Mesendoderm (in vitro differentiated cells): Measurements from ENCODE around the gene CLEC2B.

Experiments
- DNase-seq: peaks from one replicate; pipeline ENCODE4 v3.0.0; 2013
- H2AK5ac ChIP-seq: 2 replicates; pipeline ENCODE4 v1.6.1; 2013; ENCODE audit warnings: low read length, inconsistent platforms
- H2BK120ac ChIP-seq: 2 replicates; pipeline ENCODE4 v1.6.1; 2013; ENCODE audit warnings: low read depth, mild to moderate bottlenecking, low read length, moderate library complexity, mixed read lengths
- H2BK15ac ChIP-seq: replicated peaks from 2 replicates; pipeline ENCODE4 v1.6.1; 2013; ENCODE audit warnings: low read depth, mild to moderate bottlenecking, moderate library complexity
- H2BK5ac ChIP-seq: 2 replicates; pipeline ENCODE4 v1.6.1; 2013; ENCODE audit warnings: low read length, inconsistent platforms
- H3K18ac ChIP-seq: 2 replicates; pipeline ENCODE4 v1.6.1; 2013; ENCODE audit warnings: mild to moderate bottlenecking, low read length, mixed read lengths
- H3K23ac ChIP-seq: one replicate; pipeline ENCODE4 v1.6.1; 2013; ENCODE audit warnings: low read length
- H3K27ac ChIP-seq: 2 replicates; pipeline ENCODE4 v1.5.1; 2013; ENCODE audit warnings: low read depth, mild to moderate bottlenecking, inconsistent platforms, low read length, moderate library complexity
- H3K27me3 ChIP-seq: 2 replicates; pipeline ENCODE4 v1.6.1; 2013; ENCODE audit warnings: low read length, control low read depth, mild to moderate bottlenecking, inconsistent platforms; ENCODE audit not compliant: insufficient read depth, poor library complexity
- H3K36me3 ChIP-seq: 2 replicates; pipeline ENCODE4 v1.6.1; 2013; ENCODE audit warnings: low read length, inconsistent platforms; ENCODE audit not compliant: control insufficient read depth, insufficient read depth
- H3K4ac ChIP-seq: one replicate; pipeline ENCODE4 v1.6.1; 2013; ENCODE audit warnings: low read depth, mild to moderate bottlenecking, low read length, moderate library complexity
- H3K4me1 ChIP-seq: 2 replicates; pipeline ENCODE4 v1.6.1; 2013; ENCODE audit warnings: low read depth, low read length, inconsistent platforms; ENCODE audit not compliant: control insufficient read depth
- H3K4me2 ChIP-seq: 2 replicates; pipeline ENCODE4 v1.6.1; 2013; ENCODE audit warnings: low read length
- H3K4me3 ChIP-seq: 2 replicates; pipeline ENCODE4 v1.5.1; 2013; ENCODE audit warnings: mild to moderate bottlenecking, low read length
- H3K56ac ChIP-seq: one replicate; pipeline ENCODE4 v1.6.1; 2013; ENCODE audit warnings: low read length
- H3K79me1 ChIP-seq: 2 replicates; pipeline ENCODE4 v1.6.1; 2013; ENCODE audit warnings: low read length, inconsistent platforms
- H3K79me2 ChIP-seq: 2 replicates; pipeline ENCODE4 v1.6.1; 2013; ENCODE audit warnings: mild to moderate bottlenecking, low read length; ENCODE audit not compliant: control insufficient read depth, insufficient read depth
- H3K9ac ChIP-seq: 2 replicates; pipeline ENCODE4 v1.6.1; 2013; ENCODE audit warnings: low read length, inconsistent platforms
- H4K5ac ChIP-seq: one replicate; pipeline ENCODE4 v1.6.1; 2013; ENCODE audit warnings: low read length
- H4K8ac ChIP-seq: one replicate; pipeline ENCODE4 v1.6.1; 2013; ENCODE audit warnings: low read depth, mild to moderate bottlenecking, control low read depth, low read length, moderate library complexity
- WGBS: extraction: QIAGEN DNeasy Blood & Tissue Kit; methylation state at CpG from one replicate; pipeline ENCODE4 v1.1.7; 2013; ENCODE audit warnings: low lambda C conversion rate, missing lambda C conversion rate; ENCODE audit not compliant: insufficient coverage; ENCODE audit errors: extremely low coverage; 5-methylcytosine and 5-hydroxymethylcytosine counted together

CLEC2B gene

GRCh38 chr12:9811621-9812020 is 57.5 kb downstream of the CLEC2B start:
- no peak overlapping the region for H4K8ac ChIP-seq
- H2BK120ac ChIP-seq, result no peak overlapping the region
- no peak overlapping the region for H2BK15ac ChIP-seq
- no peak overlapping the region for H3K4me2 ChIP-seq
- H3K79me2 ChIP-seq, result no peaks in the 10 kb centered on the region
- no peak overlapping the region for H3K4me3 ChIP-seq
- no peak overlapping the region for H3K4ac ChIP-seq
- H3K18ac ChIP-seq, result no peak overlapping the region
- H3K36me3 ChIP-seq, result no peaks in the 10 kb centered on the region
- H3K23ac ChIP-seq, result no peak overlapping the region
- no peaks in the 10 kb centered on the region for H3K79me1 ChIP-seq
- H3K27ac ChIP-seq, result no peak overlapping the region
- H3K9ac ChIP-seq, result no peak overlapping the region
- H4K5ac ChIP-seq, result no peak overlapping the region
- no peaks in the 10 kb centered on the region for H3K4me1 ChIP-seq
- no peak overlapping the region for H2BK5ac ChIP-seq
- H3K56ac ChIP-seq, result no peak overlapping the region
- WGBS, result no CpG with 5 or more reads among the region's 5 CpGs
- H3K27me3 ChIP-seq, result no peaks in the 10 kb centered on the region
- H2AK5ac ChIP-seq, result no peak overlapping the region
- no peak for DNase-seq

- Histone ChIP-seq H3K79me2 (no peaks in the 10 kb centered on the region), H3K79me1 (no peaks in the 10 kb centered on the region), H2BK15ac (no peak overlapping the region), H4K5ac (no peak overlapping the region), H3K18ac (no peak overlapping the region), H2AK5ac (no peak overlapping the region), H3K56ac (no peak overlapping the region), H3K4ac (no peak overlapping the region), H3K9ac (no peak overlapping the region), H3K36me3 (no peaks in the 10 kb centered on the region), H3K27me3 (no peaks in the 10 kb centered on the region), H2BK120ac (no peak overlapping the region), H4K8ac (no peak overlapping the region), H3K4me1 (no peaks in the 10 kb centered on the region), H3K27ac (no peak overlapping the region), H3K4me2 (no peak overlapping the region), H3K4me3 (no peak overlapping the region), H2BK5ac (no peak overlapping the region), H3K23ac (no peak overlapping the region)
- WGBS, result no CpG with 5 or more reads among the region's 2 CpGs
- no peak for DNase-seq
These were observed 58.5 kb downstream of the CLEC2B start for GRCh38 chr12:9810671-9811070.

- no peak overlapping the region for H3K27ac ChIP-seq
- H2AK5ac ChIP-seq, result no peak overlapping the region
- no peak overlapping the region for H3K4ac ChIP-seq
- no peak overlapping the region for H3K4me3 ChIP-seq
- no peak overlapping the region for H4K8ac ChIP-seq
- no peaks in the 10 kb centered on the region for H3K36me3 ChIP-seq
- no peaks in the 10 kb centered on the region for H3K27me3 ChIP-seq
- no peaks in the 10 kb centered on the region for H3K79me2 ChIP-seq
- no peak overlapping the region for H4K5ac ChIP-seq
- H3K9ac ChIP-seq, result no peak overlapping the region
- no peak overlapping the region for H2BK5ac ChIP-seq
- DNase-seq, result no peak
- H3K79me1 ChIP-seq, result no peaks in the 10 kb centered on the region
- H3K18ac ChIP-seq, result no peak overlapping the region
- no peak overlapping the region for H3K23ac ChIP-seq
- H2BK15ac ChIP-seq, result no peak overlapping the region
- H3K56ac ChIP-seq, result no peak overlapping the region
- no peaks in the 10 kb centered on the region for H3K4me1 ChIP-seq
- no peak overlapping the region for H2BK120ac ChIP-seq
- H3K4me2 ChIP-seq, result no peak overlapping the region
These were observed 59.3 kb downstream of the CLEC2B start for GRCh38 chr12:9809866-9810265.

GRCh38 chr12:9809338-9809737 is 59.8 kb downstream of the CLEC2B start:
- H3K27me3 ChIP-seq, result no peaks in the 10 kb centered on the region

GRCh38 chr12:9808504-9808903 is 60.6 kb downstream of the CLEC2B start:
- H2AK5ac ChIP-seq, result no peak overlapping the region
- WGBS, result no CpG with 5 or more reads among the region's 3 CpGs
- H3K36me3 ChIP-seq, result no peaks in the 10 kb centered on the region
- no peak overlapping the region for H3K23ac ChIP-seq
- no peak overlapping the region for H3K4me2 ChIP-seq
- H3K79me1 ChIP-seq, result no peaks in the 10 kb centered on the region
- no peak for DNase-seq
- no peak overlapping the region for H3K4ac ChIP-seq
- no peaks in the 10 kb centered on the region for H3K4me1 ChIP-seq
- no peak overlapping the region for H3K18ac ChIP-seq
- no peaks in the 10 kb centered on the region for H3K27me3 ChIP-seq
- no peak overlapping the region for H3K27ac ChIP-seq
- no peak overlapping the region for H2BK120ac ChIP-seq
- no peak overlapping the region for H2BK5ac ChIP-seq
- H3K9ac ChIP-seq, result no peak overlapping the region
- H4K5ac ChIP-seq, result no peak overlapping the region
- H4K8ac ChIP-seq, result no peak overlapping the region
- no peak overlapping the region for H3K4me3 ChIP-seq
- no peak overlapping the region for H3K56ac ChIP-seq
- no peak overlapping the region for H2BK15ac ChIP-seq
- H3K79me2 ChIP-seq, result no peaks in the 10 kb centered on the region

More at GRCh38 chr12:9809338-9809737, 59.8 kb downstream of the CLEC2B start:
- no peaks in the 10 kb centered on the region for H3K79me2 ChIP-seq
- no peak overlapping the region for H3K18ac ChIP-seq
- no peak overlapping the region for H3K56ac ChIP-seq
- DNase-seq, result no peak
- H2BK15ac ChIP-seq, result no peak overlapping the region
- no peak overlapping the region for H3K27ac ChIP-seq
- H4K5ac ChIP-seq, result no peak overlapping the region
- no peak overlapping the region for H2BK5ac ChIP-seq
- 100% methylated on average over 1 of the region's 4 CpGs for WGBS
- H3K4ac ChIP-seq, result no peak overlapping the region
- no peaks in the 10 kb centered on the region for H3K4me1 ChIP-seq
- H3K4me3 ChIP-seq, result no peak overlapping the region
- H2AK5ac ChIP-seq, result no peak overlapping the region
- no peak overlapping the region for H2BK120ac ChIP-seq
- H3K23ac ChIP-seq, result no peak overlapping the region
- no peak overlapping the region for H3K9ac ChIP-seq
- H3K79me1 ChIP-seq, result no peaks in the 10 kb centered on the region
- no peak overlapping the region for H3K4me2 ChIP-seq
- H3K36me3 ChIP-seq, result no peaks in the 10 kb centered on the region
- no peak overlapping the region for H4K8ac ChIP-seq

- Histone ChIP-seq H3K27me3 (no peaks in the 10 kb centered on the region), H3K4me2 (no peak overlapping the region), H4K8ac (no peak overlapping the region), H3K27ac (no peak overlapping the region), H3K56ac (no peak overlapping the region), H3K79me2 (no peaks in the 10 kb centered on the region), H3K23ac (no peak overlapping the region), H4K5ac (no peak overlapping the region), H3K18ac (no peak overlapping the region), H3K36me3 (no peaks in the 10 kb centered on the region), H2BK5ac (no peak overlapping the region), H3K79me1 (no peaks in the 10 kb centered on the region), H2AK5ac (no peak overlapping the region), H3K9ac (no peak overlapping the region), H2BK15ac (no peak overlapping the region), H3K4me3 (no peak overlapping the region), H2BK120ac (no peak overlapping the region), H3K4ac (no peak overlapping the region), H3K4me1 (no peaks in the 10 kb centered on the region)
- no CpG with 5 or more reads among the region's 4 CpGs for WGBS
- DNase-seq, result no peak
These were observed 62.4 kb downstream of the CLEC2B start for GRCh38 chr12:9806714-9807113.
